ENCODE results near the gene NXPH4.
A peak's percentile ranks its signal among the peaks of the same experiment; 100 is the strongest.

Gene NXPH4

GRCh38 chr12:57203791-57204190 lies 12.8 kb upstream of the NXPH4 start:
- Mint-ChIP-seq H3K4me1 (ENCODE audit: low read depth) (no peaks in the 10 kb centered on the region), H3K4me3 (no peak overlapping the region), H3K27ac (no peak overlapping the region), H3K36me3 (ENCODE audit: low read depth) (no peaks in the 10 kb centered on the region), H3K27me3 (no peaks in the 10 kb centered on the region), H3K9me3 (no peaks in the 10 kb centered on the region)
- no peak for DNase-seq

DNA sequence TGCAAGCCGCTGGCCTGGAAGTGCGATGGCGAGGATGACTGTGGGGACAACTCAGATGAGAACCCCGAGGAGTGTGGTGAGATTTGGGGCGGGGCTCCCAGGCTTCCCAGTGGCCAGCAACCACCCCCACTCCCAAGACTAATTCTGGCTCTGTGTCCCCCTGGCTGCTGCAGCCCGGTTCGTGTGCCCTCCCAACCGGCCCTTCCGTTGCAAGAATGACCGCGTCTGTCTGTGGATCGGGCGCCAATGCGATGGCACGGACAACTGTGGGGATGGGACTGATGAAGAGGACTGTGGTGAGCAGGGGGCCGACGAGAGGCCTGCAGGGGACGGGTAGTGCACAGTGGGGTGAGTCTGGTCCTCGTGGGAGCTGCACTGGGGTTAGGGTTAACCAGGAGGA lies 12.1 kb upstream of the NXPH4 start:
- no peaks in the 10 kb centered on the region for H3K4me1 Mint-ChIP-seq (ENCODE audit: low read depth)
- H3K27me3 Mint-ChIP-seq = no peaks in the 10 kb centered on the region
- no peak overlapping the region for H3K4me3 Mint-ChIP-seq
- no peak for DNase-seq
- no peak overlapping the region for H3K27ac Mint-ChIP-seq
- H3K9me3 Mint-ChIP-seq = no peaks in the 10 kb centered on the region
- H3K36me3 Mint-ChIP-seq (ENCODE audit: low read depth) = no peaks in the 10 kb centered on the region

DNA sequence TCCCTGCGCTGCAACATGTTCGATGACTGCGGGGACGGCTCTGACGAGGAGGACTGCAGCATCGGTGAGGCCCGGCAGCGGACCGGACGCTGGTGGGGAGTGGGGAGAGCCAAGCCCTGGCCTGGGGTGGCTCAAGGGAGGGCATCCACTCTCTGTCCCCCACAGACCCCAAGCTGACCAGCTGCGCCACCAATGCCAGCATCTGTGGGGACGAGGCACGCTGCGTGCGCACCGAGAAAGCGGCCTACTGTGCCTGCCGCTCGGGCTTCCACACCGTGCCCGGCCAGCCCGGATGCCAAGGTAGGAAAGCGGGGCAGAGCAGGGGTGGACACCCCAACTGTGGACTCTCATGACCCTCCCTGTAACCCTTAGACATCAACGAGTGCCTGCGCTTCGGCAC lies 11.4 kb upstream of the NXPH4 start:
- Mint-ChIP-seq H3K4me1 (ENCODE audit: low read depth) (no peaks in the 10 kb centered on the region), H3K27me3 (no peaks in the 10 kb centered on the region), H3K27ac (no peak overlapping the region), H3K36me3 (ENCODE audit: low read depth) (no peaks in the 10 kb centered on the region), H3K4me3 (no peak overlapping the region), H3K9me3 (no peaks in the 10 kb centered on the region)
- no peak for DNase-seq

GRCh38 chr12:57205931-57206330 lies 10.7 kb upstream of the NXPH4 start:
- no peak for DNase-seq
- Mint-ChIP-seq H3K36me3 (ENCODE audit: low read depth) (no peaks in the 10 kb centered on the region), H3K27me3 (no peaks in the 10 kb centered on the region), H3K4me3 (no peak overlapping the region), H3K9me3 (no peaks in the 10 kb centered on the region), H3K27ac (no peak overlapping the region), H3K4me1 (ENCODE audit: low read depth) (no peaks in the 10 kb centered on the region)

DNA sequence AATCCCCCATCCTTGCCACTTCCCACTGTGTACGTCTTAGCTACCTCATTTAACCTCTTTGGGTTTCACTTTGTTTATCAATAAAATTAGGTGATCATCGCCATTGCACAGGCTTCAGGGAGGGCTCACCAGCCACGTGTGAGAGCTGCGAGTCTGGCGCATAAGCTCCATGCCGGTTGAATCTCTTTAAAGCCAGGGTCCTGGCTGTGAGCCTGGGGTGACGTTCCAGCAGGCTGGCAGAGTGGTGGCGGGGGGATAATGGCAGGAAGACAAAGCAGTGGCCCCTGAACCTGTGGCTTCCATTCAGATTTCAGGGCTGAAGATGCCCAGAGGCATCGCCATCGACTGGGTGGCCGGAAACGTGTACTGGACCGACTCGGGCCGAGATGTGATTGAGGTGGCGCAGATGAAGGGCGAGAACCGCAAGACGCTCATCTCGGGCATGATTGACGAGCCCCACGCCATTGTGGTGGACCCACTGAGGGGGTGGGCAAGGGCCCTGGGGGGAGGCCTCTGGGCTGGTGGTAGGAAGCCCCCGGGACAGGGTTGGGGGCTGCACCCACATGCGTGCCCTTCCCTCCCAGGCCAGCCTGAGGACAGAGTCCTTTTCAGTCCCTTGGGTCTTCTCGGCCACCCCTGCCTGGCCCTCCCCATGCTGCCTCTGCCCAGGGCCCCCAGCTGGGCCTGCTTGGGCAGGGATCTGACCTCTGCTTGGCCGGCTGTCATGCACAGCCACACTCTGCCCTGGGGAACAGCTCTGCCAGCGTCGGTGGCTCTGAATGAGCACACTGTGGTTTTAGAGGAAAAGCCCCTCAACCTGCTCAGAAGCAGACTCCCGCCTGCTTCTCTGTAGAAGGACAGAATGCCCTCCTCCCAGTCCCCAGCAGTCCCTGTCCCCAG lies 8.6 kb upstream of the NXPH4 start:
- Mint-ChIP-seq H3K27me3 (no peaks in the 10 kb centered on the region), H3K4me3 (no peak overlapping the region), H3K27ac (no peak overlapping the region), H3K36me3 (ENCODE audit: low read depth) (no peaks in the 10 kb centered on the region), H3K9me3 (no peaks in the 10 kb centered on the region), H3K4me1 (ENCODE audit: low read depth) (no peaks in the 10 kb centered on the region)
- no peak for DNase-seq

DNA sequence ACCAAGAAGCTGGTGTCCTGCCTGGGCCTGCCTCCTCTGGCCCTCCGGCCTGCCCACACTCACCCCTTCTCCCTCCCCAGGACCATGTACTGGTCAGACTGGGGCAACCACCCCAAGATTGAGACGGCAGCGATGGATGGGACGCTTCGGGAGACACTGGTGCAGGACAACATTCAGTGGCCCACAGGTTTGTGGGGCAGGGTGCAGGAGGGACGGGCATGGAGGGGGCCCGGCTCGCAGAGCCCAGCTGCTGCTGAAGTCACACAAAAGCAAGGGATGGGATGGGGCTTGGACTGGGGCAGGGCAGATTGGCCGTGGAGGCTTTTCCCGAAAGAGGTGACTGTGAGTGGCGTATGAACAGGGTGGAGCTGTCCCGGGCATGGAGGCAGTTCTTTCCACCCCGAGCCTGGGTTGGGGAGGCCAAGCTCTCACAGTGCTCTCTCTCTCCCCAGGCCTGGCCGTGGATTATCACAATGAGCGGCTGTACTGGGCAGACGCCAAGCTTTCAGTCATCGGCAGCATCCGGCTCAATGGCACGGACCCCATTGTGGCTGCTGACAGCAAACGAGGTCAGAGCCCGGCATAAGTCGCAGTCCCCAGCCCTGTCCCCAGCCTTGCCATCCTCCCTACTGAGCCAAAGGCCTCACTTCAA lies 7.8 kb upstream of the NXPH4 start:
- H3K36me3 Mint-ChIP-seq (ENCODE audit: low read depth) = no peaks in the 10 kb centered on the region
- no peak for DNase-seq
- H3K27me3 Mint-ChIP-seq = peaks cover 6% of the 10 kb centered on the region
- no peak overlapping the region for H3K27ac Mint-ChIP-seq
- no peaks in the 10 kb centered on the region for H3K9me3 Mint-ChIP-seq
- no peak overlapping the region for H3K4me3 Mint-ChIP-seq
- peaks cover 6% of the 10 kb centered on the region for H3K4me1 Mint-ChIP-seq (ENCODE audit: low read depth)

DNA sequence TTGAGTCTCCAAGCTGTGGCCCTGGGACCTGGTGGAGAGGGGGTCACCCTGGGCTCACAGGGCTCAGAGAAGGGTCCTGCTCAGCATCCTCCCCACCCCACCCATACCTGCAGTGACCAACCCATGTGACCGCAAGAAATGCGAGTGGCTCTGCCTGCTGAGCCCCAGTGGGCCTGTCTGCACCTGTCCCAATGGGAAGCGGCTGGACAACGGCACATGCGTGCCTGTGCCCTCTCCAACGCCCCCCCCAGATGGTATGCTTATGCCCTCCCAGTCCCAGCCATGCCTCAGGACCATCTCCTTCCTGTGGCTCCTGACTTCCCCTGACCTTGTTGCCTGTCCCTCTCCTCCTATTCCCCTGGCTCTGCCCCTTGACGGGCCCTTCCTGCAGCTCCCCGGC lies 6.7 kb upstream of the NXPH4 start:
- H3K4me1 Mint-ChIP-seq (ENCODE audit: low read depth) = peaks cover 12% of the 10 kb centered on the region
- no peak overlapping the region for H3K4me3 Mint-ChIP-seq
- no peaks in the 10 kb centered on the region for H3K36me3 Mint-ChIP-seq (ENCODE audit: low read depth)
- H3K27ac Mint-ChIP-seq = no peak overlapping the region
- H3K27me3 Mint-ChIP-seq = peaks cover 17% of the 10 kb centered on the region
- DNase-seq = no peak
- H3K9me3 Mint-ChIP-seq = no peaks in the 10 kb centered on the region

- H3K27me3 Mint-ChIP-seq = peaks cover 23% of the 10 kb centered on the region
- no peaks in the 10 kb centered on the region for H3K9me3 Mint-ChIP-seq
- no peak overlapping the region for H3K4me3 Mint-ChIP-seq
- DNase-seq = no peak
- no peak overlapping the region for H3K27ac Mint-ChIP-seq
- peaks cover 15% of the 10 kb centered on the region for H3K4me1 Mint-ChIP-seq (ENCODE audit: low read depth)
- H3K36me3 Mint-ChIP-seq (ENCODE audit: low read depth) = no peaks in the 10 kb centered on the region
Observed at GRCh38 chr12:57210461-57210860, 6.1 kb upstream of the NXPH4 start.

DNA sequence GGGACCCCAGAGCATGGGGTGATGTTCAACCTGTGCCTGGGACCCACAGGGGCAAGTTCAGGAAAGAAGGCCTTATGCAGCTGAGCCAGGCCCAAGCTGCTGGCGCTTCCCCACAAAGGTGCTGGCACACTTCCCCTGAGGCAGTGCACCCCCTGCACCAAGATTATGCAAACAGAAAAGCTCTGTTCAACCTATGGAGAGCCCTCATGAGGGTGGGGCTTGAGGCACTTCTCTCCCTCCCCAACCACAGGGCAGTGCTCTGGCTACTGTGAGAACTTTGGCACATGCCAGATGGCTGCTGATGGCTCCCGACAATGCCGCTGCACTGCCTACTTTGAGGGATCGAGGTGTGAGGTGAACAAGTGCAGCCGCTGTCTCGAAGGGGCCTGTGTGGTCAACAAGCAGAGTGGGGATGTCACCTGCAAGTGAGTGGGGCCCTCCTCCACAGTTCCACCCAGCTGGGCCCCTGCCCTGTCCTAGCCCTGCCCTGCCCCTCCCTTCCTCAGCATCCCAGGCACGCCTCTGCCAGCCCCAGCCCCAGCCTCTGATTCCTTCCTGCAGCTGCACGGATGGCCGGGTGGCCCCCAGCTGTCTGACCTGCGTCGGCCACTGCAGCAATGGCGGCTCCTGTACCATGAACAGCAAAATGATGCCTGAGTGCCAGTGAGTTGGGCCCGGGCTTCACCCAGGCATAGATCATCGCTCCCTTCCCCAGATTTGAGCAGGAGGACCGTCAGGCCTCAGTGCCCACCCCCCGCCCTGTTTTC lies 5.5 kb upstream of the NXPH4 start:
- H3K27ac Mint-ChIP-seq = no peak overlapping the region
- H3K27me3 Mint-ChIP-seq = peaks cover 29% of the 10 kb centered on the region
- no peak overlapping the region for H3K4me3 Mint-ChIP-seq
- DNase-seq = no peak
- no peaks in the 10 kb centered on the region for H3K9me3 Mint-ChIP-seq
- H3K4me1 Mint-ChIP-seq (ENCODE audit: low read depth) = peaks cover 21% of the 10 kb centered on the region
- no peaks in the 10 kb centered on the region for H3K36me3 Mint-ChIP-seq (ENCODE audit: low read depth)

- no peaks in the 10 kb centered on the region for H3K9me3 Mint-ChIP-seq
- DNase-seq = no peak
- peaks cover 22% of the 10 kb centered on the region for H3K4me1 Mint-ChIP-seq (ENCODE audit: low read depth)
- peaks cover 33% of the 10 kb centered on the region for H3K27me3 Mint-ChIP-seq
- H3K36me3 Mint-ChIP-seq (ENCODE audit: low read depth) = no peaks in the 10 kb centered on the region
- H3K27ac Mint-ChIP-seq = no peak overlapping the region
- H3K4me3 Mint-ChIP-seq = no peak overlapping the region
Observed at GRCh38 chr12:57211791-57212700, 4.5 kb upstream of the NXPH4 start.

GRCh38 chr12:57212701-57213057 lies 3.9 kb upstream of the NXPH4 start:
- Mint-ChIP-seq H3K36me3 (ENCODE audit: low read depth) (no peaks in the 10 kb centered on the region), H3K9me3 (no peaks in the 10 kb centered on the region), H3K27me3 (peaks cover 39% of the 10 kb centered on the region), H3K4me1 (ENCODE audit: low read depth) (peaks cover 29% of the 10 kb centered on the region), H3K27ac (no peak overlapping the region), H3K4me3 (no peak overlapping the region)
- no peak for DNase-seq

- Mint-ChIP-seq H3K27ac (no peak overlapping the region), H3K27me3 (peaks cover 44% of the 10 kb centered on the region), H3K4me1 (ENCODE audit: low read depth) (peaks cover 29% of the 10 kb centered on the region), H3K36me3 (ENCODE audit: low read depth) (no peaks in the 10 kb centered on the region), H3K9me3 (no peaks in the 10 kb centered on the region), H3K4me3 (no peak overlapping the region)
- peak; percentile 91 for DNase-seq
Observed at GRCh38 chr12:57213058-57213715, 3.4 kb upstream of the NXPH4 start.

- H3K27ac Mint-ChIP-seq = no peak overlapping the region
Observed at GRCh38 chr12:57213763-57214397, 2.7 kb upstream of the NXPH4 start.

More at GRCh38 chr12:57213763-57214397, 2.7 kb upstream of the NXPH4 start:
- Mint-ChIP-seq H3K4me1 (ENCODE audit: low read depth) (peaks cover 29% of the 10 kb centered on the region), H3K4me3 (no peak overlapping the region), H3K36me3 (ENCODE audit: low read depth) (no peaks in the 10 kb centered on the region), H3K27me3 (peaks cover 51% of the 10 kb centered on the region), H3K9me3 (no peaks in the 10 kb centered on the region)
- DNase-seq = no peak

Measured in activated T-cell treated with anti-CD3 and anti-CD28 coated beads, Interleukin-2, amount 50 U/mL, for 24 hours (primary cell).